MM.1S (cell line): ENCODE data around the gene KLF6.

ENCODE experiments used
- DNase-seq: peaks from one replicate; pipeline ENCODE4 v3.0.0-alpha.2; 2015
- H2AFZ ChIP-seq: fragments of 300-600 bp; sonication (generic); 2 replicates; pipeline ENCODE4 v1.6.0; 2016; ENCODE audit warnings: antibody characterized with exemption, low read length
- H3F3A ChIP-seq: fragments of 300-600 bp; sonication (generic); 2 replicates; pipeline ENCODE4 v1.6.1; 2016; ENCODE audit warnings: mild to moderate bottlenecking, antibody characterized with exemption, low read length, moderate library complexity, mixed read lengths; ENCODE audit not compliant: insufficient read depth
- H3K27ac ChIP-seq: fragments of 300-600 bp; sonication (generic); 2 replicates; pipeline ENCODE4 v1.5.1; 2016; ENCODE audit warnings: mild to moderate bottlenecking, low read length
- H3K27me3 ChIP-seq: fragments of 300-600 bp; sonication (generic); replicated peaks from 2 replicates; pipeline ENCODE4 v1.6.0; 2016; ENCODE audit warnings: low read length; ENCODE audit not compliant: insufficient read depth
- H3K36me3 ChIP-seq: fragments of 300-600 bp; sonication (generic); replicated peaks from 2 replicates; pipeline ENCODE4 v1.6.1; 2016; ENCODE audit warnings: mild to moderate bottlenecking, low read length, mixed read lengths; ENCODE audit not compliant: insufficient read depth
- H3K4me1 ChIP-seq: fragments of 300-600 bp; sonication (generic); 2 replicates; pipeline ENCODE4 v1.6.1; 2016; ENCODE audit warnings: low read length, mixed read lengths
- H3K4me2 ChIP-seq: fragments of 300-600 bp; sonication (generic); 2 replicates; pipeline ENCODE4 v1.6.0; 2016; ENCODE audit warnings: low read depth, low read length
- H3K4me3 ChIP-seq: fragments of 300-600 bp; sonication (generic); 2 replicates; pipeline ENCODE4 v1.5.1; 2016; ENCODE audit warnings: low read length, mixed read lengths
- H3K79me2 ChIP-seq: fragments of 300-600 bp; sonication (generic); 2 replicates; pipeline ENCODE4 v1.6.1; 2016; ENCODE audit warnings: mixed run types, low read length, mixed read lengths
- H3K9ac ChIP-seq: fragments of 300-600 bp; sonication (generic); 2 replicates; pipeline ENCODE4 v1.6.1; 2016; ENCODE audit warnings: low read length, mixed read lengths
- H3K9me2 ChIP-seq: fragments of 300-600 bp; sonication (generic); replicated peaks from 2 replicates; pipeline ENCODE4 v1.6.1; 2016; ENCODE audit warnings: mild to moderate bottlenecking, low read length, mixed read lengths; ENCODE audit not compliant: insufficient read depth
- H3K9me3 ChIP-seq: fragments of 300-600 bp; sonication (generic); replicated peaks from 2 replicates; pipeline ENCODE4 v1.6.1; 2016; ENCODE audit warnings: mild to moderate bottlenecking, low read length, mixed read lengths; ENCODE audit not compliant: insufficient read depth
- H4K20me1 ChIP-seq: fragments of 300-600 bp; sonication (generic); 2 replicates; pipeline ENCODE4 v1.6.1; 2016; ENCODE audit warnings: mild to moderate bottlenecking, low read length, moderate library complexity, mixed read lengths; ENCODE audit not compliant: insufficient read depth
- EZH2 ChIP-seq: fragments of 300-600 bp; sonication (generic); optimal IDR thresholded peaks from 2 replicates; pipeline ENCODE3; 2017; ENCODE audit warnings: low read depth, mild to moderate bottlenecking, antibody characterized with exemption, low read length, mixed read lengths
- EZH2phosphoT487 ChIP-seq: fragments of 300-600 bp; sonication (generic); IDR thresholded peaks from 2 replicates; pipeline ENCODE4 v1.6.1; 2018; ENCODE audit warnings: antibody characterized with exemption, low read length
- TF ChIP-seq, protein P1 (sequence below): fragments of 300-600 bp; sonication (generic); IDR thresholded peaks from 2 replicates; pipeline ENCODE4 v1.5.1; 2016; ENCODE audit warnings: antibody characterized with exemption, low read length, mixed read lengths

Gene KLF6

GRCh38 chr10:3770611-3771110 is 14.3 kb downstream of the KLF6 start:
- Histone ChIP-seq H3F3A (peaks cover 8% of the 10 kb centered on the region; the same call in 1 of the 2 replicates), H3K27ac (no peak overlapping the region), H4K20me1 (no peaks in the 10 kb centered on the region), H3K79me2 (no peaks in the 10 kb centered on the region), H3K4me1 (peaks cover 7% of the 10 kb centered on the region), H3K4me3 (no peak overlapping the region), H3K4me2 (no peak overlapping the region), H3K27me3 (no peaks in the 10 kb centered on the region), H3K9me2 (no peaks in the 10 kb centered on the region), H2AFZ (no peak overlapping the region), H3K9me3 (no peaks in the 10 kb centered on the region), H3K9ac (no peak overlapping the region), H3K36me3 (no peaks in the 10 kb centered on the region)
- DNase-seq = no peak
- TF ChIP-seq, protein P1, sequence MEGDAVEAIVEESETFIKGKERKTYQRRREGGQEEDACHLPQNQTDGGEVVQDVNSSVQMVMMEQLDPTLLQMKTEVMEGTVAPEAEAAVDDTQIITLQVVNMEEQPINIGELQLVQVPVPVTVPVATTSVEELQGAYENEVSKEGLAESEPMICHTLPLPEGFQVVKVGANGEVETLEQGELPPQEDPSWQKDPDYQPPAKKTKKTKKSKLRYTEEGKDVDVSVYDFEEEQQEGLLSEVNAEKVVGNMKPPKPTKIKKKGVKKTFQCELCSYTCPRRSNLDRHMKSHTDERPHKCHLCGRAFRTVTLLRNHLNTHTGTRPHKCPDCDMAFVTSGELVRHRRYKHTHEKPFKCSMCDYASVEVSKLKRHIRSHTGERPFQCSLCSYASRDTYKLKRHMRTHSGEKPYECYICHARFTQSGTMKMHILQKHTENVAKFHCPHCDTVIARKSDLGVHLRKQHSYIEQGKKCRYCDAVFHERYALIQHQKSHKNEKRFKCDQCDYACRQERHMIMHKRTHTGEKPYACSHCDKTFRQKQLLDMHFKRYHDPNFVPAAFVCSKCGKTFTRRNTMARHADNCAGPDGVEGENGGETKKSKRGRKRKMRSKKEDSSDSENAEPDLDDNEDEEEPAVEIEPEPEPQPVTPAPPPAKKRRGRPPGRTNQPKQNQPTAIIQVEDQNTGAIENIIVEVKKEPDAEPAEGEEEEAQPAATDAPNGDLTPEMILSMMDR = no peak
- no peak for TF ChIP-seq EZH2phosphoT487
- TF ChIP-seq EZH2 = no peak

- TF ChIP-seq EZH2phosphoT487 (no peak), EZH2 (no peak)
- TF ChIP-seq, protein P1 = no peak
- H3F3A ChIP-seq = peaks cover 12% of the 10 kb centered on the region
- H3K4me3 ChIP-seq = no peak overlapping the region
- H3K79me2 ChIP-seq = no peaks in the 10 kb centered on the region
- H3K9ac ChIP-seq = no peak overlapping the region
- peaks cover 18% of the 10 kb centered on the region for H3K4me1 ChIP-seq
- no peak overlapping the region for H3K4me2 ChIP-seq
- no peaks in the 10 kb centered on the region for H4K20me1 ChIP-seq
- no peak for DNase-seq
- H3K27me3 ChIP-seq = no peaks in the 10 kb centered on the region
- H3K9me2 ChIP-seq = no peaks in the 10 kb centered on the region
- H3K27ac ChIP-seq = no peak overlapping the region
- no peaks in the 10 kb centered on the region for H3K36me3 ChIP-seq
- H3K9me3 ChIP-seq = no peaks in the 10 kb centered on the region
- no peak overlapping the region for H2AFZ ChIP-seq
These were observed 15.5 kb downstream of the KLF6 start for GRCh38 chr10:3769556-3769955.

DNA sequence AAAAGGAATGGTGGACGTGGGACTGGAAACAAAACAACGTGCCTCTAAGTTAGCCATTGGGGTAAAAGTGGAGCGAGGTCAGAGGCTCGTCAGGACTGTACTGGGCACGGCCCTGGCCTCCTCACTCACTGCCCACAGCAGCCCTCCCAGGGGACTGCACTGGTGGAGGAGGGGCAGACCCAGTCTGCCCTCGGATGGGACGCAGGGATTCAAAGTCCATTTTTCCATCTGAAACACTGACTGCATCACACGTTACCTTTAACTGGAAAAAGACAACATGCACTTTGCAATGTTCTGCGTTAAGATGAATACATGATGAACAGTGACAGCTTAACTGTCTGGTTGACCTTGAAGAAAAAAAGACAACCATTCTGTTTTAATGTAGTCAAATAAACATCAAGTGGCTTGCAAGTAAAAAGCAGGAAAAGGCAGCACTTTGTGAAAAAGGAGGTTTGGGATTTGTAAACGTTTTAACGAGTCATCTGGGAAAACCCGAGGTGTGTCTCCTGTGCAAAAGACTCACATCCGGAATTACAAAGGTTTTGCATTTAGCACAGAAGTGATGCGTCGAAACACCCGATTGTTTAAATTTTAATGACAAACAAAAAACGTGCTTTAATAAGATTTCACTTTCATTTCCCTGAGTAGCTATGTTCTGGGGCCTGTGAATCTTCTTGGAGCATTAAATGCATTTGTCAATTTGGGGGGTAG is 18.8 kb downstream of the KLF6 start:
- Histone ChIP-seq H3K9me2 (no peaks in the 10 kb centered on the region), H3K9me3 (no peaks in the 10 kb centered on the region), H3K79me2 (no peaks in the 10 kb centered on the region), H3K4me2 (no peak overlapping the region), H3K27ac (peak overlapping the region; percentile 89; the same call in 1 of the 2 replicates), H4K20me1 (no peaks in the 10 kb centered on the region), H3K27me3 (no peaks in the 10 kb centered on the region), H2AFZ (peak overlapping the region; percentile 44; the same call in 1 of the 2 replicates), H3F3A (peaks cover 19% of the 10 kb centered on the region), H3K9ac (no peak overlapping the region), H3K36me3 (no peaks in the 10 kb centered on the region), H3K4me1 (peaks cover 35% of the 10 kb centered on the region), H3K4me3 (no peak overlapping the region)
- no peak for DNase-seq
- TF ChIP-seq EZH2 (no peak), EZH2phosphoT487 (no peak)
- TF ChIP-seq, protein P1 = no peak
